ENCODE measurements around the gene HAP1. TPM values are rescaled to one million over a fixed set of nuclear protein-coding genes. Genes with fewer than 3 reads are reported as not detected.

HAP1 gene
- polyA plus RNA-seq, 1 of the 3 experiments (the other 2 are of a cell fraction), result 0.18 TPM

DNA sequence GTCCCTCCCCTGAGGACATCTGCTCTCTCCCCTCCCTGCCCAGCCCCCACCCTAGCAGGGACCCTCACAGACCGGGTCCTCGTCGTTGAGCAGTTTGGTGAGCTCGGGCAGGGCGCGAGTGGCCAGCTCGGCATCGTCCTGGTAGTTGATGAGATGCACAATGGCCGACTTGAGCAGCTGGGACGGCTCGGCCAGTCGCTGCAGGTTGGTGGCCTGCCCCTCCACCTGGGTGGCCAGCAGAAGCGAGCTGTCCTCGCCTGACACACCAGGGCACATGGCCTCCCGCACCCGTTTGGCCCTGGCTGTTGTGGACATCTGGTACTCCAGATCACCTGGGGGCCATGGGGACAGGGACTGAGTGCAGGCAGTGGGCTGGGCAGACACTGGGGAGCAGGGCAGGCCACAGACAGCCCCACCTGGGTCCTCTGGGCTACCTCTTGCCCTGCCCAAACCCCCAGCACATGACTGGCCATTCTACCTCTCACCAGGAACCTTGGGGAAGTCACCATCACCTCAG lies 35.0 kb upstream of the HAP1 start:
- H3K9ac ChIP-seq, result no peak overlapping the region
- H3K79me2 ChIP-seq (ENCODE audit: insufficient read depth), result no peaks in the 10 kb centered on the region
- no peaks in the 10 kb centered on the region for H4K20me1 ChIP-seq (ENCODE audit: insufficient read depth)
- peaks cover 0 to 6% of the 10 kb centered on the region in 2 experiments for H3K36me3 ChIP-seq (replicated peaks in 1 of 2; ENCODE audit: control insufficient read depth in 1 of 2, insufficient read depth in 2 of 2, low read length in 1 of 2)
- CTCF ChIA-PET, result interaction anchor here (0.9 to 2.0 kb wide), 4 partner anchors 16 to 33 kb away, joined by 3 to 7 read pairs (median 4); no protein-coding TSS in a partner anchor
- POLR2A ChIA-PET, result no interaction called here
- no peak for TF ChIP-seq RXRA (IDR thresholded peaks at IDR 0.05; ENCODE audit: borderline replicate concordance, low read depth)
- TF ChIP-seq TAF1 (IDR thresholded peaks at IDR 0.05; ENCODE audit: borderline replicate concordance, low read depth, low read length), result no peak
- no peak for TF ChIP-seq EP300 (IDR thresholded peaks at IDR 0.05; ENCODE audit: borderline replicate concordance in 1 of 2, low read depth in 1 of 2, low read length in 1 of 2)
- no peak for TF ChIP-seq TCF12 (IDR thresholded peaks at IDR 0.05)
- no peak for TF ChIP-seq MXI1 (IDR thresholded peaks at IDR 0.05; ENCODE audit: low read depth, low read length)
- TF ChIP-seq, protein P1, sequence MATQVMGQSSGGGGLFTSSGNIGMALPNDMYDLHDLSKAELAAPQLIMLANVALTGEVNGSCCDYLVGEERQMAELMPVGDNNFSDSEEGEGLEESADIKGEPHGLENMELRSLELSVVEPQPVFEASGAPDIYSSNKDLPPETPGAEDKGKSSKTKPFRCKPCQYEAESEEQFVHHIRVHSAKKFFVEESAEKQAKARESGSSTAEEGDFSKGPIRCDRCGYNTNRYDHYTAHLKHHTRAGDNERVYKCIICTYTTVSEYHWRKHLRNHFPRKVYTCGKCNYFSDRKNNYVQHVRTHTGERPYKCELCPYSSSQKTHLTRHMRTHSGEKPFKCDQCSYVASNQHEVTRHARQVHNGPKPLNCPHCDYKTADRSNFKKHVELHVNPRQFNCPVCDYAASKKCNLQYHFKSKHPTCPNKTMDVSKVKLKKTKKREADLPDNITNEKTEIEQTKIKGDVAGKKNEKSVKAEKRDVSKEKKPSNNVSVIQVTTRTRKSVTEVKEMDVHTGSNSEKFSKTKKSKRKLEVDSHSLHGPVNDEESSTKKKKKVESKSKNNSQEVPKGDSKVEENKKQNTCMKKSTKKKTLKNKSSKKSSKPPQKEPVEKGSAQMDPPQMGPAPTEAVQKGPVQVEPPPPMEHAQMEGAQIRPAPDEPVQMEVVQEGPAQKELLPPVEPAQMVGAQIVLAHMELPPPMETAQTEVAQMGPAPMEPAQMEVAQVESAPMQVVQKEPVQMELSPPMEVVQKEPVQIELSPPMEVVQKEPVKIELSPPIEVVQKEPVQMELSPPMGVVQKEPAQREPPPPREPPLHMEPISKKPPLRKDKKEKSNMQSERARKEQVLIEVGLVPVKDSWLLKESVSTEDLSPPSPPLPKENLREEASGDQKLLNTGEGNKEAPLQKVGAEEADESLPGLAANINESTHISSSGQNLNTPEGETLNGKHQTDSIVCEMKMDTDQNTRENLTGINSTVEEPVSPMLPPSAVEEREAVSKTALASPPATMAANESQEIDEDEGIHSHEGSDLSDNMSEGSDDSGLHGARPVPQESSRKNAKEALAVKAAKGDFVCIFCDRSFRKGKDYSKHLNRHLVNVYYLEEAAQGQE (IDR thresholded peaks at IDR 0.05; ENCODE audit: low read depth, low read length), result no peak
- TF ChIP-seq NRF1 (IDR thresholded peaks at IDR 0.05; ENCODE audit: low read depth, low read length), result no peak
- no peak for TF ChIP-seq YY1 (IDR thresholded peaks at IDR 0.05; ENCODE audit: low read depth)
- TF ChIP-seq FOXM1 (IDR thresholded peaks at IDR 0.05; ENCODE audit: low read depth), result no peak
- TF ChIP-seq, protein P2, sequence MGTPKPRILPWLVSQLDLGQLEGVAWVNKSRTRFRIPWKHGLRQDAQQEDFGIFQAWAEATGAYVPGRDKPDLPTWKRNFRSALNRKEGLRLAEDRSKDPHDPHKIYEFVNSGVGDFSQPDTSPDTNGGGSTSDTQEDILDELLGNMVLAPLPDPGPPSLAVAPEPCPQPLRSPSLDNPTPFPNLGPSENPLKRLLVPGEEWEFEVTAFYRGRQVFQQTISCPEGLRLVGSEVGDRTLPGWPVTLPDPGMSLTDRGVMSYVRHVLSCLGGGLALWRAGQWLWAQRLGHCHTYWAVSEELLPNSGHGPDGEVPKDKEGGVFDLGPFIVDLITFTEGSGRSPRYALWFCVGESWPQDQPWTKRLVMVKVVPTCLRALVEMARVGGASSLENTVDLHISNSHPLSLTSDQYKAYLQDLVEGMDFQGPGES (IDR thresholded peaks at IDR 0.05; ENCODE audit: low read depth, low read length), result no peak
- TF ChIP-seq, protein P3, sequence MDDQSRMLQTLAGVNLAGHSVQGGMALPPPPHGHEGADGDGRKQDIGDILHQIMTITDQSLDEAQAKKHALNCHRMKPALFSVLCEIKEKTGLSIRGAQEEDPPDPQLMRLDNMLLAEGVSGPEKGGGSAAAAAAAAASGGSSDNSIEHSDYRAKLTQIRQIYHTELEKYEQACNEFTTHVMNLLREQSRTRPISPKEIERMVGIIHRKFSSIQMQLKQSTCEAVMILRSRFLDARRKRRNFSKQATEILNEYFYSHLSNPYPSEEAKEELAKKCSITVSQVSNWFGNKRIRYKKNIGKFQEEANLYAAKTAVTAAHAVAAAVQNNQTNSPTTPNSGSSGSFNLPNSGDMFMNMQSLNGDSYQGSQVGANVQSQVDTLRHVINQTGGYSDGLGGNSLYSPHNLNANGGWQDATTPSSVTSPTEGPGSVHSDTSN (IDR thresholded peaks at IDR 0.05), result no peak
- TF ChIP-seq RCOR1 (IDR thresholded peaks at IDR 0.05; ENCODE audit: low read length), result no peak
- no peak for TF ChIP-seq CHD2 (IDR thresholded peaks at IDR 0.05; ENCODE audit: low read length, partially characterized antibody)
- no peak for TF ChIP-seq ELF1 (IDR thresholded peaks at IDR 0.05)
- no peak for TF ChIP-seq POLR2AphosphoS5 (IDR thresholded peaks at IDR 0.05; ENCODE audit: low read depth, low read length)
- TF ChIP-seq, protein P4, sequence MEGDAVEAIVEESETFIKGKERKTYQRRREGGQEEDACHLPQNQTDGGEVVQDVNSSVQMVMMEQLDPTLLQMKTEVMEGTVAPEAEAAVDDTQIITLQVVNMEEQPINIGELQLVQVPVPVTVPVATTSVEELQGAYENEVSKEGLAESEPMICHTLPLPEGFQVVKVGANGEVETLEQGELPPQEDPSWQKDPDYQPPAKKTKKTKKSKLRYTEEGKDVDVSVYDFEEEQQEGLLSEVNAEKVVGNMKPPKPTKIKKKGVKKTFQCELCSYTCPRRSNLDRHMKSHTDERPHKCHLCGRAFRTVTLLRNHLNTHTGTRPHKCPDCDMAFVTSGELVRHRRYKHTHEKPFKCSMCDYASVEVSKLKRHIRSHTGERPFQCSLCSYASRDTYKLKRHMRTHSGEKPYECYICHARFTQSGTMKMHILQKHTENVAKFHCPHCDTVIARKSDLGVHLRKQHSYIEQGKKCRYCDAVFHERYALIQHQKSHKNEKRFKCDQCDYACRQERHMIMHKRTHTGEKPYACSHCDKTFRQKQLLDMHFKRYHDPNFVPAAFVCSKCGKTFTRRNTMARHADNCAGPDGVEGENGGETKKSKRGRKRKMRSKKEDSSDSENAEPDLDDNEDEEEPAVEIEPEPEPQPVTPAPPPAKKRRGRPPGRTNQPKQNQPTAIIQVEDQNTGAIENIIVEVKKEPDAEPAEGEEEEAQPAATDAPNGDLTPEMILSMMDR (IDR thresholded peaks at IDR 0.05), result no peak
- no peak for TF ChIP-seq JUND (IDR thresholded peaks at IDR 0.05)
- TF ChIP-seq RFX5 (IDR thresholded peaks at IDR 0.05; ENCODE audit: low read length), result no peak
- TF ChIP-seq, protein P5, sequence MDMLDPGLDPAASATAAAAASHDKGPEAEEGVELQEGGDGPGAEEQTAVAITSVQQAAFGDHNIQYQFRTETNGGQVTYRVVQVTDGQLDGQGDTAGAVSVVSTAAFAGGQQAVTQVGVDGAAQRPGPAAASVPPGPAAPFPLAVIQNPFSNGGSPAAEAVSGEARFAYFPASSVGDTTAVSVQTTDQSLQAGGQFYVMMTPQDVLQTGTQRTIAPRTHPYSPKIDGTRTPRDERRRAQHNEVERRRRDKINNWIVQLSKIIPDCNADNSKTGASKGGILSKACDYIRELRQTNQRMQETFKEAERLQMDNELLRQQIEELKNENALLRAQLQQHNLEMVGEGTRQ (IDR thresholded peaks at IDR 0.05; ENCODE audit: borderline replicate concordance, low read depth, low read length), result no peak
- no peak overlapping the region for H3K27ac ChIP-seq (ENCODE audit: low read depth in 2 of 2, low read length in 1 of 2)
- DNase-seq, result no peak
- no peak overlapping the region for H3K4me2 ChIP-seq
- H3K9me3 ChIP-seq, result no peaks in the 10 kb centered on the region
- H3K27me3 ChIP-seq (ENCODE audit: insufficient read depth), result no peaks in the 10 kb centered on the region
- H3K4me1 ChIP-seq (ENCODE audit: control insufficient read depth in 1 of 2, insufficient read depth in 2 of 2, low read depth in 1 of 2, low read length in 1 of 2), result peaks cover 0 to 22% of the 10 kb centered on the region in 2 experiments; a peak in 1 of 4 replicates
- no peak overlapping the region for H3K4me3 ChIP-seq (ENCODE audit: low read depth in 2 of 2, low read length in 1 of 2)
- H2AFZ ChIP-seq (ENCODE audit: low read depth), result no peak overlapping the region
- no CpG with 5 or more reads among the region's 16 CpGs for WGBS (ENCODE audit: low lambda C conversion rate)
- H3K9me2 ChIP-seq, result no peaks in the 10 kb centered on the region
- H3F3A ChIP-seq (replicated peaks; ENCODE audit: insufficient read depth), result peaks cover 3% of the 10 kb centered on the region

Data from SK-N-SH (cell line).